GM19025 (cell line): ENCODE data around the gene MCEMP1.
A peak's percentile ranks its signal among the peaks of the same experiment; 100 is the strongest.

Experiments used
- ATAC-seq: cut with Tn5 transposase; IDR thresholded peaks from one replicate; pipeline ENCODE4 v1.9.1; 2021; ENCODE audit warnings: mild to moderate bottlenecking, low read depth, moderate library complexity; ENCODE audit not compliant: unreplicated experiment

Gene MCEMP1

DNA sequence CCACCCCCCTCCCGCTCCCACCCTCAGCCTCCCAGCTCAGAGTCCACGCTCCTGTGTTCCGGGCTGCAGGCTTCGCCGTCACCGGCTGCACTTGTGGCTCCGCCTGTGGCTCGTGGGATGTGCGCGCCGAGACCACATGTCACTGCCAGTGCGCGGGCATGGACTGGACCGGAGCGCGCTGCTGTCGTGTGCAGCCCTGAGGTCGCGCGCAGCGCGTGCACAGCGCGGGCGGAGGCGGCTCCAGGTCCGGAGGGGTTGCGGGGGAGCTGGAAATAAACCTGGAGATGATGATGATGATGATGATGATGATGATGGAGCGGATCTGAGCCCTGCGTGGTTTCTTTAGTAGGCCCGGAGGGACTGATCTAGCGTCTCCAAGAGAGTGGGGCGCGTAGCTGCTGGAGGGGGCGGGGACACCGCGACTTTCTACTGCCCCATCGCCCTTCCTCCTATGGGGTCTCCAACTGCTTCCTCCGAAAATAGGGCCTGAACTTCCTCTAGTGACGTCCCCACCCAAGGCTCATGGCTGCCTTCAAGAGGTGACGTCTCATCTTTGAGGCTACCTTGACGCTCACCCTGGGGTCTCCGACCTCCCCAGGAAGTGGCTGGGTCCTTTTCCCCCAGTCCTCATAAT, 6.6 kb upstream of the MCEMP1 start:
- no peak for ATAC-seq

GRCh38 chr19:7670790-7671189, 6.1 kb upstream of the MCEMP1 start:
- no peak for ATAC-seq

DNA sequence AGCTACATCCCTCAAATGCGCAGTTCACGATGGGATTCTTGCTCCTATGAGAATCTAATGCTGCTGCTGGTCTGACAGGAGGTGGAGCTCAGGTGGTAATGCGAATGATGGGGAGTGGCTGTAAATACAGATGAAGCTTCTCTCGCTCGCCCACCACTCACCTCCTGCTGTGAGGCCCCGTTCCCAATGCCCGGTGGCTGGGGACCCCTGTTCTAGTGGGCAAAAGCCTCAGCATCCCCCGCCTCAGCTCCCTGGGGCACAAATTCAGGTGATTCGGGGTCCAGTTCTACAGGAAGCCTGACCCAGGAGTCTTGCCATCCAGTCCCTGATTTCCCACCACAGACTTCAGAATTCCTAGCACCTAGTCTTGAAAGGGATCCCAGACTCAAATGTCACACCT, 4.4 kb upstream of the MCEMP1 start:
- no peak for ATAC-seq

DNA sequence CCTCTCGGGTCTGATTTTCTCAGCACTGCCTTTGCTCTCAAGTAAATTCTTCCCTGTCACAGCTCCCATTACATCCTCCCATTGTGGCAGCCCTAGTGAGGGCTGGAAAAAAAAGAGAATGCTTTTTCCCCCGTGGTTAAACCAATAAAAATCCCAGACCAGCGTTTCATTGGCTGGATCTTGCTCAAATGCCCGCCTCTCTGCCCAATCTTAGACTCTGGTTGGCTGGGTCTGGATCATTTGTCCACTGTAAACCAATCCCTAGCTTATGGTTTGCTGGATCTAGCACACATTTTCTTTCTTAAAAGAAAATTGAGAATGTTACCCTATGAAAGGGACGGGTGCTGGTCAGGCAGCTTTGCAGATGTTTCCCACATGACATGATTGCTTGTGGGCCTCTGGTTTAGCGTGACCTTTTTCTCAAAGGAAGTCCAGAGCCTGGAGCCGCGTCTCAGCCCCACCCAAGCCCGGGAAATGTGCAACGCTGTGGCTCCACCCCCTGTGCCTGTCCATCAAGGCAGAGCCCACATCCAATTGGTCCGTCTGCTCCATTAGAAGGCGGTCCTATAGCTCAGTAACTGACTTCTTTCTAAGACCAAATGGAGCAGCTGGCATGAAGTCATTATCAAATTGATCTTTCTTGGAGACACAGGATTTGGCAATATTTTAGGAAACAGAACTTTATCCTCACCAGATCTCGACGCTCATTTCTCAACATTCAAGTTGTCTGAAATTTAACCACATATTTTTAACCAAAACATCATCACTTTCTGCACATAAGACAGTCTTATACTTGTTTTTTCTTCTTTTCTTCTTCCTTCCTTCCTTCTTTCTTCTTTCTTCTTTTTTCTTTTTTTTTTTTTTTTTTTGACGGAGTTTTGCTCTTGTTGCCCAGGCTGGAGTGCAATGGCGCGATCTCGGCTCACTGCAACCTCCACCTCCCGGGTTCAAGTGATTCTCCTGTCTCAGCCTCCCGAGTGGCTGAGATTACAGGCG, 2.6 kb upstream of the MCEMP1 start:
- no peak for ATAC-seq

- ATAC-seq = no peak
Observed at GRCh38 chr19:7676376-7676775, 514 bp upstream of the MCEMP1 start.

GRCh38 chr19:7677669-7678311, 900 bp downstream of the MCEMP1 start:
- no peak for ATAC-seq

- ATAC-seq = no peak
Observed at GRCh38 chr19:7678971-7679751, 2.3 kb downstream of the MCEMP1 start.

DNA sequence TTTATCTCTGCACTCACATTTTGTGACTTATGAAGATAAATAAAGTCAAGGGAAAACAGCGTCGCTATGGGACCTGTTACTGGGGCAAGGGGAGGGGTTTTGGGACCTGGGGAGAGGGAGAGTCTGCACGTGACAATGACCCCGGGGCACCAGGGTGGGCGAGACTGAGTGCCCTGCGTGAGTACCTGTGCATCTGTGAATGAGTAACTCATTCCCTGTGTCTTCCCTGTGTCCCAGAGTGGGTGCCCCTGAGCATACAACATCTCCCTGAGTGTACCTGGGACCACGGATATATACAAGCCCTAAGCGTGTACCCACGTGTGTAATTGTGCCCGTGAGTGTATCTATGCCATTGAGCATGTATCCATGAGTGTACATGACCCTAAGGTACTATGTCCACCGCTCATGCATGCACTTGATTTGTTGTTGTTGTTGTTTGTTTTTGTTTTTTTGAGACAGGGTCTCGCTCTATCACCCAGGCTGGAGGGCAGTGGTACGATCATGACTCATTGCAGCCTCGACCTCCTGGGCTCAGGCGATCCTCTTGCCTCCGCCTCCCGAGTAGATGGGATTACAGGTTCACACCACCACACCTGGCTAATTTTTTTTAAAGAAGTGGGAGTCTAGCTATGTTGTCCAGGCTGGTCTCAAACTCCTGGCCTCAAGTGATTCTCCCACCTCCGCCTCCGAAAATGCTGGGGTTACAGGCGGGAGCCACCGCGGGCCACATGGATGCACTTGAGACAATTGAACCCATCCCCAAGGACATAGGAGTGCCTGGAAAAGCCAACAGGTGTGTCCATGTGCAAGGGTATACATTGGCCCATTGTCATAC, 3.1 kb downstream of the MCEMP1 start:
- no peak for ATAC-seq

DNA sequence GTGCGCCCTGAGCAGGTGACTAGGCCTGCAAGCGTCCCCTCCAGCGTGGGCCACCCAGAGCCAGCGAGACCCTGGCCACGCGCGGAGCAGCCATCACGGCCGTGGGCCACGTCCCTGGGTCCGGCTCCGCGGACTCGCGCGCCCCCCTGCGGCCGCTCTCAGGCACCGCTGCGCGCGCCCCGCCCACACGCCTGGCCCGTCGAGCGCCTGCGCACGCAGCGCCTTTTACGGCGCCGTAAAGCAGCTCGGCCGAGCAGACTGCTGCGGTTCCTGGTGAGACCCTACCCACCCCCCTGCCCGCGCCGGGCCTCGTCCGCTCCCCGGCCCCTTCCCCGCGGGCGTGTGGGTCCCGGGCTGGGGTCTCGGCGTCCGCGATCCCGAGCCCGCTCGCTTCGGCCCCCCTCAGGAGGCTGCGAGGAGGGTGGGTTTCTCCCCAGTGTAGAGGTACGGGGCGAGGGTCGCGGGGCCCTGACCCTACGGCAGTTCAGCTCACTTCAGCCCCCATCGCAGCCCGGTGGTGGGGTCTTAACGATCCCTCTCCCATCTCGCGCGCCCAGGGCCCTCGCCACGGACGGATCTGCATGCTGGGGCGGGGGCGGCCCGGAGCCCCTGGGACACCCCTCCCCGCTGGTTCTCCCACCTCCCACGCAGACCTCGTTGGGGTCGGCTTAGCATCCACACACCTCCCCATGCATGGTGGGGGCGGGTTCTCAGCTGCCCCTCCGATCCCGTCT, 3.9 kb downstream of the MCEMP1 start, which contains the start of gene TRAPPC5:
Gene TRAPPC5 (plus strand): TSS at position 228 of the 734 bp plus-strand sequence. CDS start 1,421 bp downstream, outside the sequence.
- peak; percentile 55 for ATAC-seq

- no peak for ATAC-seq
Observed at GRCh38 chr19:7681340-7682174, 4.7 kb downstream of the MCEMP1 start.

GRCh38 chr19:7682175-7682855, 5.4 kb downstream of the MCEMP1 start:
- no peak for ATAC-seq

DNA sequence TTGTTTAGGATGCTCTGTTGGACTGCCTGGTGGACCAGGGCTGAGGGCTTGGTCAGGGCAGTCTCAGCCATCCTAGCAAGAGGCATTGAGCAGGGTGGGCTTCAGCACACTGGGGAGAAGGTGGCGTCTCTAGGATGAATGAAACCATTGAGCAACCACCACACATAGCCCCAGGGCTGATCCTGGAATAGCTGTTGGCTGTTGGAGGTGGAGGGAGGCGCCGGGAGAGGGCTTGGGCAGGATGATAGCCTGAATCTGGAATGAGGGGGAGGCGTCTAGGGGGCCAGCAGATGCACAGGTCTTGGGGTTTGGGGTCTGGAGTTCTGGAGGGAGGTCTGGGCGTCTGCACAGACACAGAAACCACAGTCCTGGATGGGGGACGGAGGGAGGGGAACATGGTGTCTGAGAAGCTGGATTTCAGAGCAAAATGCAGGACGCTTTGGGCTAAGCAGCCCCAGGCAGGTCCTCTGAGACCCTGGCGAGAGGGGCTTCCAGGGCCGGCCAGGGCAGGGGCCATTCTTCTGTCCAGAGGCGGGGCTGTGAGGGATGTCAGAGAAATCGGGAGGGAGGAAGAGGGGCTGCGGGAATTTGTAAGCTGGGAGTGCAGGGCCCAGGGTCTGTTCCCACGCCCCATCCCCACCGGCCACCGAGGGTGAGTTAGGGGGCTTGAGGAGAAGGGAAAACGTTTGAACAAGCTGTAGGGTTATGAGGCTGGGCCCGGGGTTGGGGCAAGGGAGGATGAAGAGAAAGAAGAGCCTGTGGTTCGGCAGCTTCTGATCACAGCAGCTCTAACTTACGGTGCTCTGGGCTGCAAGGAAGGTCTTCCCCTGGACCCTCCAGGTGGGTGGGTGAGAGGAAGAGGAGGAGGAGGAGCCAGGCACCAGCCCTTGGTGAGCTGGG, 8.9 kb downstream of the MCEMP1 start:
- no peak for ATAC-seq

- no peak for ATAC-seq
Observed at GRCh38 chr19:7687177-7687576, 10.3 kb downstream of the MCEMP1 start.

DNA sequence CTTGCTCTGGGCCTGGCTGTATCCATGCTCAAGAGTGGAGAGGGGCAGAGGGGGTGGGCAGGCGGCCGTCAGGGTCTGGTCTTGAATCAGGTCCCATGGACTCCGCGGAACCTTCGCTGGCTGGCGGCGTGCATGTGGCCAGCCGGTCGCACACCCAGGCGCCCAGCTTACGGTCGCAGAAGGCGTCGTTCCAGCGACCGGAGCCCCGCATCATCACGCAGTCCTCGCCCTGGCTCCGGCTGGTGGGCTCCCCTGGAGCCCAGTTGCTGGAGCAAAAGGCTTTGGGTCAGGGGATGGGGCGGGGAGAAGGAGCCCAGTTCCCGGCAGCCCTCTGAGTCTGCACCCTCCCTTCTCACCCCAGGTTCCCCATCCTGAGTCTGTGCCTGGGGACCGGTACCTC, 12.3 kb downstream of the MCEMP1 start:
- no peak for ATAC-seq

- ATAC-seq = no peak
Observed at GRCh38 chr19:7690779-7691258, 13.9 kb downstream of the MCEMP1 start.

GRCh38 chr19:7691497-7691896, 14.6 kb downstream of the MCEMP1 start:
- ATAC-seq = no peak
